Measurements from ENCODE around the gene PLEKHA8.

The PLEKHA8 gene

GRCh38 chr7:30145426-30145970 is 117.3 kb downstream of the PLEKHA8 start:
- no peak for ATAC-seq
- DNase-seq: no peak

GRCh38 chr7:30146127-30146612 is 118.0 kb downstream of the PLEKHA8 start:
- DNase-seq (no peak), ATAC-seq (no peak)

- no peak for DNase-seq
- no peak for ATAC-seq
Measured at GRCh38 chr7:30147223-30147622, 119.0 kb downstream of the PLEKHA8 start.

GRCh38 chr7:30147785-30148184 is 119.6 kb downstream of the PLEKHA8 start:
- ATAC-seq: no peak
- no peak for DNase-seq

GRCh38 chr7:30148426-30148825 is 120.2 kb downstream of the PLEKHA8 start:
- ATAC-seq: no peak
- DNase-seq: no peak

GRCh38 chr7:30148951-30149459 is 120.8 kb downstream of the PLEKHA8 start:
- DNase-seq: peak; percentile 37

GRCh38 chr7:30149640-30150272 is 121.5 kb downstream of the PLEKHA8 start:
- DNase-seq: no peak
- ATAC-seq: no peak

More at GRCh38 chr7:30148951-30149459, 120.8 kb downstream of the PLEKHA8 start:
- ATAC-seq: peak; percentile 60

GRCh38 chr7:30150711-30151110 is 122.5 kb downstream of the PLEKHA8 start:
- no peak for DNase-seq
- ATAC-seq: no peak

GRCh38 chr7:30154111-30154587 is 125.9 kb downstream of the PLEKHA8 start:
- ATAC-seq (no peak), DNase-seq (no peak)

GRCh38 chr7:30155481-30155880 is 127.3 kb downstream of the PLEKHA8 start:
- DNase-seq (no peak), ATAC-seq (no peak)

GRCh38 chr7:30157204-30157603 is 129.0 kb downstream of the PLEKHA8 start:
- DNase-seq (peak; percentile 31), ATAC-seq (no peak)

GRCh38 chr7:30159163-30159562 is 131.0 kb downstream of the PLEKHA8 start:
- ATAC-seq (no peak), DNase-seq (no peak)

- DNase-seq: peak; percentile 48
- ATAC-seq: peak; percentile 81
Measured at GRCh38 chr7:30159698-30160143, 131.5 kb downstream of the PLEKHA8 start.

GRCh38 chr7:30160329-30160728 is 132.1 kb downstream of the PLEKHA8 start:
- no peak for DNase-seq

GRCh38 chr7:30162133-30162532 is 133.9 kb downstream of the PLEKHA8 start:
- no peak for DNase-seq

More at GRCh38 chr7:30160329-30160728, 132.1 kb downstream of the PLEKHA8 start:
- ATAC-seq: no peak

GRCh38 chr7:30162622-30163124 is 134.5 kb downstream of the PLEKHA8 start:
- no peak for DNase-seq

More at GRCh38 chr7:30162133-30162532, 133.9 kb downstream of the PLEKHA8 start:
- ATAC-seq: no peak

GRCh38 chr7:30163231-30163894 is 135.2 kb downstream of the PLEKHA8 start:
- ATAC-seq: peak; percentile 24
- DNase-seq: peak; percentile 33

More at GRCh38 chr7:30162622-30163124, 134.5 kb downstream of the PLEKHA8 start:
- peak; percentile 38 for ATAC-seq

- DNase-seq: no peak
- ATAC-seq: no peak
Measured at GRCh38 chr7:30164567-30164966, 136.4 kb downstream of the PLEKHA8 start.

GRCh38 chr7:30165590-30165989 is 137.4 kb downstream of the PLEKHA8 start:
- ATAC-seq: no peak

GRCh38 chr7:30166155-30166840 is 138.1 kb downstream of the PLEKHA8 start:
- no peak for DNase-seq
- no peak for ATAC-seq

More at GRCh38 chr7:30165590-30165989, 137.4 kb downstream of the PLEKHA8 start:
- no peak for DNase-seq

GRCh38 chr7:30166841-30167235 is 138.6 kb downstream of the PLEKHA8 start:
- ATAC-seq (no peak), DNase-seq (no peak)

- ATAC-seq: no peak
- no peak for DNase-seq
Measured at GRCh38 chr7:30167901-30168300, 139.7 kb downstream of the PLEKHA8 start.

Measured in stimulated activated naive CD8-positive, alpha-beta T cell treated with anti-CD3 and anti-CD28 coated beads, Interleukin-15, Interleukin-2, amounts not matched to agents 100 U/mL and 50 U/mL, for 24 hours (primary cell).